Naive thymus-derived CD8-positive, alpha-beta T cell (primary cell): ENCODE data around the gene TSPAN11. TPM values are rescaled to one million over a fixed set of nuclear protein-coding genes. Genes with fewer than 3 reads are reported as not detected.
A peak's percentile ranks its signal among the peaks of the same experiment; 100 is the strongest.

ENCODE experiments used
- ATAC-seq, 2 donors: fragments of 150-1000 bp; cut with Tn5 transposase in 1 of 2; sonication (Bioruptor Pico), chemical (Tn5 transposase) in 1 of 2; 1 replicate in 1 of 2; 2 replicates in 1 of 2; pipeline ENCODE4 v1.10.0; 2021; ENCODE audit warnings: mild to moderate bottlenecking in 2 of 2, moderate library complexity in 2 of 2
- POLR2A ChIA-PET: fragments of 350-600 bp; sonication (Branson Sonifier 250); formaldehyde crosslinking; loops from one replicate; lab custom pipeline; 2021; ENCODE audit warnings: antibody characterized with exemption; lab: Charles Lee
- DNase-seq, 10 donors: peaks; one replicate each; pipeline versions ENCODE4 v3.0.0 to v3.0.0-alpha.2; 2020 to 2022
- H3K27ac Mint-ChIP-seq, 10 donors: one replicate each; pipeline ENCODE4 v1.8.0; 2020 to 2022; ENCODE audit warnings: mild to moderate bottlenecking in 10 of 10, mixed read lengths in 10 of 10, moderate library complexity in 4 of 10, inconsistent platforms in 1 of 10
- H3K27me3 Mint-ChIP-seq, 5 donors: one replicate each; pipeline ENCODE4 v1.8.0; 2021 to 2022; ENCODE audit warnings: mixed read lengths in 5 of 5
- H3K36me3 Mint-ChIP-seq, 3 donors: one replicate each; pipeline ENCODE4 v1.8.0; 2020 to 2022; ENCODE audit warnings: mixed read lengths in 3 of 3, mild to moderate bottlenecking in 2 of 3, inconsistent platforms in 1 of 3
- H3K4me1 Mint-ChIP-seq, 4 donors: one replicate each; pipeline ENCODE4 v1.8.0; 2021 to 2022; ENCODE audit warnings: mixed read lengths in 4 of 4
- H3K4me3 Mint-ChIP-seq, 10 donors: one replicate each; pipeline ENCODE4 v1.8.0; 2020 to 2022; ENCODE audit warnings: mild to moderate bottlenecking in 10 of 10, mixed read lengths in 10 of 10, moderate library complexity in 6 of 10, inconsistent platforms in 1 of 10
- H3K9me3 Mint-ChIP-seq, 9 donors: one replicate each; pipeline ENCODE4 v1.8.0; 2020 to 2022; ENCODE audit warnings: mixed read lengths in 9 of 9, mild to moderate bottlenecking in 3 of 9, inconsistent platforms in 1 of 9, moderate library complexity in 1 of 9
- polyA plus RNA-seq, 3 donors: library from polyadenylated mRNA; unstranded; fragments of 300-500 nt; fragmentation: Illumina TruSeq; gene quantifications; one replicate each; pipeline ENCODE4 v1.2.3, GENCODE V29; 2021
- total RNA-seq, 8 experiments: library from RNA in 2 of 8; stranded (reverse) in 2 of 8; gene quantifications; one replicate each; pipeline ENCODE4 v1.2.3 and lab custom pipeline; 2021 to 2026

TSPAN11 gene
- total and polyA plus RNA-seq, 5 experiments from 2014 or later: not detected

GRCh38 chr12:30978639-30979038 lies 52.1 kb downstream of the TSPAN11 start:
- no peak for ATAC-seq
- H3K4me1 Mint-ChIP-seq: peaks cover 0 to 2% (median 0%) of the 10 kb centered on the region in 4 donors
- POLR2A ChIA-PET: interaction anchor here (0.5 kb wide), 1 partner anchor 614 kb away, joined by 3 read pairs; no protein-coding TSS in a partner anchor

GRCh38 chr12:30979371-30980259 lies 53.1 kb downstream of the TSPAN11 start:
- POLR2A ChIA-PET: no interaction called here
- ATAC-seq: no peak
- no peak for DNase-seq
- Mint-ChIP-seq H3K4me3 (no peak overlapping the region), H3K9me3 (no peaks in the 10 kb centered on the region), H3K36me3 (no peaks in the 10 kb centered on the region), H3K4me1 (peaks cover 0 to 2% (median 0%) of the 10 kb centered on the region in 4 donors), H3K27ac (peak overlapping the region in 1 of 10 donors; percentile 7), H3K27me3 (peaks cover 0 to 12% (median 0%) of the 10 kb centered on the region in 5 donors)

More at GRCh38 chr12:30978639-30979038, 52.1 kb downstream of the TSPAN11 start:
- H3K4me3 Mint-ChIP-seq: no peak overlapping the region
- peaks cover 0 to 14% (median 0%) of the 10 kb centered on the region in 5 donors for H3K27me3 Mint-ChIP-seq
- no peaks in the 10 kb centered on the region for H3K36me3 Mint-ChIP-seq
- H3K27ac Mint-ChIP-seq: no peak overlapping the region
- H3K9me3 Mint-ChIP-seq: no peaks in the 10 kb centered on the region
- DNase-seq: no peak

- H3K27ac Mint-ChIP-seq: no peak overlapping the region
- H3K9me3 Mint-ChIP-seq: no peaks in the 10 kb centered on the region
- no peaks in the 10 kb centered on the region for H3K36me3 Mint-ChIP-seq
- H3K4me3 Mint-ChIP-seq: no peak overlapping the region
- H3K27me3 Mint-ChIP-seq: peaks cover 0 to 5% (median 0%) of the 10 kb centered on the region in 5 donors
- DNase-seq (no peak), ATAC-seq (no peak)
- peaks cover 0 to 2% (median 0%) of the 10 kb centered on the region in 4 donors for H3K4me1 Mint-ChIP-seq
- POLR2A ChIA-PET: no interaction called here
These were observed 54.6 kb downstream of the TSPAN11 start for GRCh38 chr12:30980955-30981662.

- H3K9me3 Mint-ChIP-seq: no peaks in the 10 kb centered on the region
- H3K4me1 Mint-ChIP-seq: peaks cover 0 to 2% (median 0%) of the 10 kb centered on the region in 4 donors
- no peak overlapping the region for H3K4me3 Mint-ChIP-seq
- no peak for DNase-seq
- ATAC-seq: no peak
- H3K27ac Mint-ChIP-seq: no peak overlapping the region
- no peaks in the 10 kb centered on the region for H3K36me3 Mint-ChIP-seq
- POLR2A ChIA-PET: no interaction called here
- peaks cover 0 to 1% (median 0%) of the 10 kb centered on the region in 5 donors for H3K27me3 Mint-ChIP-seq
These were observed 55.9 kb downstream of the TSPAN11 start for GRCh38 chr12:30982413-30982812.

GRCh38 chr12:30985814-30986452 lies 59.4 kb downstream of the TSPAN11 start:
- Mint-ChIP-seq H3K4me3 (no peak overlapping the region), H3K36me3 (no peaks in the 10 kb centered on the region), H3K27me3 (no peaks in the 10 kb centered on the region), H3K4me1 (no peaks in the 10 kb centered on the region), H3K9me3 (no peaks in the 10 kb centered on the region), H3K27ac (peak overlapping the region in 1 of 10 donors; percentile 58)
- DNase-seq (no peak), ATAC-seq (no peak)
- POLR2A ChIA-PET: no interaction called here

GRCh38 chr12:30988086-30988485 lies 61.5 kb downstream of the TSPAN11 start:
- H3K27me3 Mint-ChIP-seq: no peaks in the 10 kb centered on the region
- H3K27ac Mint-ChIP-seq: no peak overlapping the region
- ATAC-seq: no peak
- no peak for DNase-seq
- no peak overlapping the region for H3K4me3 Mint-ChIP-seq
- POLR2A ChIA-PET: no interaction called here
- H3K36me3 Mint-ChIP-seq: no peaks in the 10 kb centered on the region
- H3K4me1 Mint-ChIP-seq: no peaks in the 10 kb centered on the region
- H3K9me3 Mint-ChIP-seq: no peaks in the 10 kb centered on the region

GRCh38 chr12:30988646-30989286 lies 62.2 kb downstream of the TSPAN11 start:
- H3K9me3 Mint-ChIP-seq: no peaks in the 10 kb centered on the region
- no peak overlapping the region for H3K27ac Mint-ChIP-seq
- no peak for ATAC-seq
- POLR2A ChIA-PET: no interaction called here
- H3K4me1 Mint-ChIP-seq: no peaks in the 10 kb centered on the region
- H3K27me3 Mint-ChIP-seq: no peaks in the 10 kb centered on the region
- H3K4me3 Mint-ChIP-seq: no peak overlapping the region
- no peaks in the 10 kb centered on the region for H3K36me3 Mint-ChIP-seq
- DNase-seq: no peak

GRCh38 chr12:30989754-30990153 lies 63.2 kb downstream of the TSPAN11 start:
- Mint-ChIP-seq H3K4me3 (no peak overlapping the region), H3K27me3 (no peaks in the 10 kb centered on the region), H3K36me3 (no peaks in the 10 kb centered on the region), H3K9me3 (no peaks in the 10 kb centered on the region), H3K27ac (no peak overlapping the region), H3K4me1 (no peaks in the 10 kb centered on the region)
- ATAC-seq: no peak
- POLR2A ChIA-PET: no interaction called here
- DNase-seq: no peak

GRCh38 chr12:30990316-30990715 lies 63.8 kb downstream of the TSPAN11 start:
- H3K4me3 Mint-ChIP-seq: no peak overlapping the region
- no peaks in the 10 kb centered on the region for H3K27me3 Mint-ChIP-seq
- no peak for DNase-seq
- no peaks in the 10 kb centered on the region for H3K36me3 Mint-ChIP-seq
- ATAC-seq: no peak
- no peaks in the 10 kb centered on the region for H3K9me3 Mint-ChIP-seq
- POLR2A ChIA-PET: no interaction called here
- no peaks in the 10 kb centered on the region for H3K4me1 Mint-ChIP-seq
- peak overlapping the region in 1 of 10 donors; percentile 56 for H3K27ac Mint-ChIP-seq

- Mint-ChIP-seq H3K27ac (no peak overlapping the region), H3K4me1 (no peaks in the 10 kb centered on the region)
- ATAC-seq: no peak
These were observed 64.2 kb downstream of the TSPAN11 start for GRCh38 chr12:30990776-30991175.

GRCh38 chr12:30991466-30991865 lies 64.9 kb downstream of the TSPAN11 start:
- Mint-ChIP-seq H3K4me1 (no peaks in the 10 kb centered on the region), H3K9me3 (no peaks in the 10 kb centered on the region), H3K27me3 (no peaks in the 10 kb centered on the region), H3K27ac (no peak overlapping the region), H3K4me3 (no peak overlapping the region), H3K36me3 (no peaks in the 10 kb centered on the region)
- POLR2A ChIA-PET: no interaction called here
- ATAC-seq: no peak
- no peak for DNase-seq

More at GRCh38 chr12:30990776-30991175, 64.2 kb downstream of the TSPAN11 start:
- no peaks in the 10 kb centered on the region for H3K36me3 Mint-ChIP-seq
- POLR2A ChIA-PET: no interaction called here
- H3K9me3 Mint-ChIP-seq: no peaks in the 10 kb centered on the region
- no peak overlapping the region for H3K4me3 Mint-ChIP-seq
- H3K27me3 Mint-ChIP-seq: no peaks in the 10 kb centered on the region
- DNase-seq: no peak

- H3K9me3 Mint-ChIP-seq: no peaks in the 10 kb centered on the region
- peaks cover 0 to 2% (median 0%) of the 10 kb centered on the region in 4 donors for H3K4me1 Mint-ChIP-seq
- H3K27ac Mint-ChIP-seq: no peak overlapping the region
- no peak for DNase-seq
- H3K27me3 Mint-ChIP-seq: no peaks in the 10 kb centered on the region
- POLR2A ChIA-PET: no interaction called here
- no peak overlapping the region for H3K4me3 Mint-ChIP-seq
- ATAC-seq: no peak
- H3K36me3 Mint-ChIP-seq: no peaks in the 10 kb centered on the region
These were observed 65.8 kb downstream of the TSPAN11 start for GRCh38 chr12:30992381-30992780.
